NCI-H2029 (cell line): Measurements from ENCODE around the gene SLC9A6.
"Not testable (repeated sequence)": the region's sequence is repeated elsewhere in the genome, so short reads cannot be mapped to it uniquely, and the experiment has no call there.

ENCODE experiments used
- DNase-seq: peaks from one replicate; lab custom pipeline; 2025; lab: John Stamatoyannopoulos, UW

The SLC9A6 gene

GRCh38 chrX:136063340-136064079 is 78.3 kb downstream of the SLC9A6 start:
- DNase-seq: no peak

- DNase-seq: no peak
Observed at GRCh38 chrX:136064661-136065043, 79.4 kb downstream of the SLC9A6 start.

GRCh38 chrX:136065044-136065671 is 79.9 kb downstream of the SLC9A6 start:
- no peak for DNase-seq

GRCh38 chrX:136067097-136067496 is 81.9 kb downstream of the SLC9A6 start:
- no peak for DNase-seq

- DNase-seq: no peak
Observed at GRCh38 chrX:136067966-136068365, 82.7 kb downstream of the SLC9A6 start.

- no peak for DNase-seq
Observed at GRCh38 chrX:136076942-136077341, 91.7 kb downstream of the SLC9A6 start.

- no peak for DNase-seq
Observed at GRCh38 chrX:136080766-136081165, 95.5 kb downstream of the SLC9A6 start.

- no peak for DNase-seq
Observed at GRCh38 chrX:136086521-136086920, 101.3 kb downstream of the SLC9A6 start.

- not testable (repeated sequence) for DNase-seq
Observed at GRCh38 chrX:136091898-136092297, 106.7 kb downstream of the SLC9A6 start.

- no peak for DNase-seq
Observed at GRCh38 chrX:136094962-136095361, 109.7 kb downstream of the SLC9A6 start.
